Left lobe of liver (tissue), 2 donors: ENCODE data around the gene ABCA12. TPM values are rescaled to one million over a fixed set of nuclear protein-coding genes. Genes with fewer than 3 reads are reported as not detected.
A peak's percentile ranks its signal among the peaks of the same experiment; 100 is the strongest.

Experiments used
- ATAC-seq: fragments of 200-7000 bp; cut with Tn5 transposase; one replicate; pipeline ENCODE4 v1.9.1; 2020; ENCODE audit warnings: mild to moderate bottlenecking, moderate library complexity
- DNase-seq: peaks from one replicate; pipeline ENCODE4 v3.0.0-alpha.2; 2020; ENCODE audit warnings: low spot score
- total RNA-seq: library from RNA; stranded (reverse); gene quantifications from one replicate; pipeline ENCODE4 v1.2.1, GENCODE V29; 2021
- donor health status: DM: no; HTN: no; CAD: no; lungs with moderate emphysema.
- donor health status: DM: no; HTN: yes; CAD: no.

ABCA12 gene
- total RNA-seq, 1 donor from 2014 or later = not detected

- no peak for ATAC-seq
- no peak for DNase-seq
Observed at GRCh38 chr2:215049341-215049740, 89.1 kb downstream of the ABCA12 start.

- ATAC-seq (no peak), DNase-seq (no peak)
Observed at GRCh38 chr2:215038421-215038820, 100.0 kb downstream of the ABCA12 start.

GRCh38 chr2:215036314-215036713 lies 102.1 kb downstream of the ABCA12 start:
- no peak for DNase-seq
- ATAC-seq = no peak

- no peak for ATAC-seq
- DNase-seq = no peak
Observed at GRCh38 chr2:215034154-215034553, 104.3 kb downstream of the ABCA12 start.

GRCh38 chr2:215032153-215032552 lies 106.3 kb downstream of the ABCA12 start:
- DNase-seq (no peak), ATAC-seq (no peak)

- DNase-seq (no peak), ATAC-seq (no peak)
Observed at GRCh38 chr2:215031321-215031720, 107.1 kb downstream of the ABCA12 start.

- no peak for DNase-seq
- ATAC-seq = no peak
Observed at GRCh38 chr2:215029936-215030335, 108.5 kb downstream of the ABCA12 start.

GRCh38 chr2:215028231-215028630 lies 110.2 kb downstream of the ABCA12 start:
- DNase-seq = no peak
- no peak for ATAC-seq

GRCh38 chr2:215027779-215028178 lies 110.6 kb downstream of the ABCA12 start:
- no peak for ATAC-seq
- DNase-seq = no peak

- DNase-seq = no peak
Observed at GRCh38 chr2:215022910-215023309, 115.5 kb downstream of the ABCA12 start.

GRCh38 chr2:215022418-215022817 lies 116.0 kb downstream of the ABCA12 start:
- DNase-seq (no peak), ATAC-seq (no peak)

More at GRCh38 chr2:215022910-215023309, 115.5 kb downstream of the ABCA12 start:
- ATAC-seq = no peak

GRCh38 chr2:215020283-215020682 lies 118.1 kb downstream of the ABCA12 start:
- no peak for ATAC-seq

GRCh38 chr2:215019521-215020145 lies 118.8 kb downstream of the ABCA12 start:
- no peak for ATAC-seq

More at GRCh38 chr2:215020283-215020682, 118.1 kb downstream of the ABCA12 start:
- no peak for DNase-seq

GRCh38 chr2:215019085-215019484 lies 119.3 kb downstream of the ABCA12 start:
- no peak for ATAC-seq
- no peak for DNase-seq

More at GRCh38 chr2:215019521-215020145, 118.8 kb downstream of the ABCA12 start:
- no peak for DNase-seq

GRCh38 chr2:215015421-215015820 lies 123.0 kb downstream of the ABCA12 start:
- ATAC-seq (no peak), DNase-seq (no peak)

GRCh38 chr2:215010390-215010789 lies 128.0 kb downstream of the ABCA12 start:
- ATAC-seq = no peak
- no peak for DNase-seq

GRCh38 chr2:215003001-215003400 lies 135.4 kb downstream of the ABCA12 start:
- no peak for ATAC-seq
- no peak for DNase-seq

GRCh38 chr2:215002500-215002899 lies 135.9 kb downstream of the ABCA12 start:
- no peak for DNase-seq
- peak; percentile 76 for ATAC-seq

- no peak for DNase-seq
- no peak for ATAC-seq
Observed at GRCh38 chr2:215000721-215001120, 137.7 kb downstream of the ABCA12 start.

GRCh38 chr2:214995926-214996670 lies 142.3 kb downstream of the ABCA12 start:
- no peak for DNase-seq
- ATAC-seq = no peak

GRCh38 chr2:214995409-214995808 lies 143.0 kb downstream of the ABCA12 start:
- ATAC-seq (no peak), DNase-seq (no peak)

- no peak for ATAC-seq
- DNase-seq = no peak
Observed at GRCh38 chr2:214992911-214993310, 145.5 kb downstream of the ABCA12 start.
